ENCODE data around the gene FBXL17.

- TF ChIP-seq CTCF (IDR thresholded peaks at IDR 0.05) (no peak), POLR2A (IDR thresholded peaks at IDR 0.05) (no peak)
These were observed 105.5 kb downstream of the FBXL17 start for GRCh38 chr5:108276187-108277050.

Data from Peyer's patch (tissue), 4 donors.